Thyroid gland (tissue), 4 donors: ENCODE data around the gene POLR3A. TPM values are rescaled to one million over a fixed set of nuclear protein-coding genes. Genes with fewer than 3 reads are reported as not detected.

ENCODE experiments used
- DNase-seq, 2 donors: peaks; one replicate each; pipeline ENCODE4 v3.0.0-alpha.2; 2019
- H3K27ac ChIP-seq, 3 donors: fragments of 200-600 bp; sonication (generic); 1 replicate in 2 of 3; 2 replicates in 1 of 3; pipeline ENCODE4 v1.5.1; 2016 to 2019; ENCODE audit warnings: mild to moderate bottlenecking in 1 of 3, moderate library complexity in 1 of 3
- H3K27me3 ChIP-seq: fragments of 200-600 bp; sonication (generic); one replicate; pipeline ENCODE4 v1.5.1; 2019
- H3K36me3 ChIP-seq, 2 donors: fragments of 200-600 bp; sonication (generic); one replicate each; pipeline ENCODE4 v1.5.1; 2016 to 2019
- H3K4me1 ChIP-seq, 2 donors: fragments of 200-600 bp; sonication (generic); one replicate each; pipeline ENCODE4 v1.5.1; 2017 to 2019
- H3K4me3 ChIP-seq, 3 donors: fragments of 200-600 bp; sonication (generic); replicated peaks in 1 of 3; 1 replicate in 2 of 3; 2 replicates in 1 of 3; pipeline ENCODE4 v1.5.1; 2016; ENCODE audit warnings: mild to moderate bottlenecking in 1 of 3
- H3K9me3 ChIP-seq: fragments of 200-600 bp; sonication (generic); one replicate; pipeline ENCODE4 v1.5.1; 2017
- CTCF ChIP-seq, 6 experiments: fragments of 200-600 bp in 3 of 6; fragments of 450-650 bp in 3 of 6; sonication (generic) in 3 of 6; IDR thresholded peaks; one replicate each; pipeline ENCODE4 v1.5.1; 2016 to 2019; ENCODE audit warnings: antibody characterized with exemption in 6 of 6, mild to moderate bottlenecking in 2 of 6, inconsistent platforms in 1 of 6, moderate library complexity in 1 of 6
- POLR2A ChIP-seq, 2 donors: fragments of 450-650 bp; IDR thresholded peaks; one replicate each; pipeline ENCODE4 v1.6.1; 2017; ENCODE audit warnings: antibody characterized with exemption in 2 of 2, mild to moderate bottlenecking in 2 of 2, moderate library complexity in 1 of 2
- WGBS, 2 donors: methylation state at CpG; one replicate each; pipeline ENCODE4 v1.1.5; 2017; 5-methylcytosine and 5-hydroxymethylcytosine counted together
- intact Hi-C: fragments of 100-400 bp; cut with DNase I; formaldehyde crosslinking; loops from one replicate; pipeline ENCODE4 v1.15.1; 2023
- total RNA-seq, 4 donors: library from RNA; depleted of rRNA; stranded (reverse); fragments of >200 nt; gene quantifications; one replicate each; pipeline ENCODE4 v1.2.3, GENCODE V29; 2016

The POLR3A gene
- total RNA-seq, 4 donors from 2014 or later, result 14.5 to 21.5 (median 16.6) TPM

DNA sequence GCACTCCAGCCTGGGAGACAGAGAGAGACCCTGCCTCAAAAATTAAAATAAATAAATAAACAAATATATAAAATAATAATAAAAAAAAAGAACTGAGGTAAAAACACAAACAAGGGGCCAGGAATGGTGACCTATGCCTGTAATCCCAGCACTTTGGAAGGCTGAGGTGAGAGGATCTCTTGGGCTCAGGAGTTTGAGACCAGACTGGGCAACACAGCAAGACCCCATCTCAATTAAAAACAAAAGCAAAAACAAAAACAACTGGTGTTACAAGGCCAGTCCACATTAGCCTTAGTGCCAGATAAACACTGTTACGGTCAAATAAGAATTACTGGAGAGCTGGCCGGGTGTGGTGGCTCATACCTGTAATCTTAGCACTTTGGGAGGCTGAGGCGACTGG, 5.6 kb downstream of the POLR3A start:
- intact Hi-C loops, result no loop called here
- H3K4me1 ChIP-seq, result peaks cover 8 to 13% of the 10 kb centered on the region in 2 donors
- WGBS, 2 donors, result 96 to 99% methylated on average over 3 of the region's 3 CpGs
- H3K36me3 ChIP-seq, result peaks cover 61 to 70% of the 10 kb centered on the region in 2 donors
- H3K27me3 ChIP-seq, result no peaks in the 10 kb centered on the region
- H3K9me3 ChIP-seq, result no peaks in the 10 kb centered on the region
- no peak for TF ChIP-seq CTCF (IDR thresholded peaks at IDR 0.05)
- no peak for TF ChIP-seq POLR2A (IDR thresholded peaks at IDR 0.05)
- DNase-seq, result no peak
- H3K27ac ChIP-seq, result no peak overlapping the region
- H3K4me3 ChIP-seq, result no peak overlapping the region

GRCh38 chr10:78021201-78021600, 8.1 kb downstream of the POLR3A start:
- Histone ChIP-seq H3K4me3 (no peak overlapping the region), H3K27ac (no peak overlapping the region), H3K9me3 (no peaks in the 10 kb centered on the region), H3K27me3 (no peaks in the 10 kb centered on the region), H3K4me1 (no peaks in the 10 kb centered on the region), H3K36me3 (peaks cover 81 to 92% of the 10 kb centered on the region in 2 donors)
- TF ChIP-seq CTCF (IDR thresholded peaks at IDR 0.05) (no peak), POLR2A (IDR thresholded peaks at IDR 0.05) (no peak)
- 87 to 88% methylated on average over 2 of the region's 2 CpGs for WGBS, 2 donors
- DNase-seq, result no peak
- intact Hi-C loops, result no loop called here

DNA sequence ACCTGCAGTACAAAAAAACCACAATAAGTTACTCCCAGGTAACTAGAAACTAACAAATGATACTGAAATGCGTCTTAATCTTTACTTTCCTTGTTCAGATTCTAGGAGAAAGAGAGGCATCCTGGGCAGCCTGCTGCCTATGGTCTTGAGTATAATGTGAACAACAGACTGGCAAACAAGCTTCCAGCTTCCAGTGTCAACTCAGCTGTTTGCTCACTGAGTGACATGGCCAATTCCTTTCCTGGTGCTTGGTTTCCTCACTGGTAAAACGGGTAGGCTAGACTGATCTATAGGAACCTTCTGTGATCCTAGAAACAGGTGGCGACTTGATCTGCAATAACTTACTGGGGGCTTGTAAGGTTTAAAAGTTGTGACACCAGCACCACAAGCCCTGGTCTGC, 10.1 kb downstream of the POLR3A start:
- TF ChIP-seq POLR2A (IDR thresholded peaks at IDR 0.05) (no peak), CTCF (IDR thresholded peaks at IDR 0.05) (no peak)
- H3K36me3 ChIP-seq, result peaks cover 80 to 87% of the 10 kb centered on the region in 2 donors
- no peaks in the 10 kb centered on the region for H3K27me3 ChIP-seq
- H3K4me1 ChIP-seq, result no peaks in the 10 kb centered on the region
- 92 to 97% methylated on average over 3 of the region's 3 CpGs for WGBS, 2 donors
- no peak overlapping the region for H3K4me3 ChIP-seq
- H3K27ac ChIP-seq, result no peak overlapping the region
- intact Hi-C loops, result no loop called here
- H3K9me3 ChIP-seq, result no peaks in the 10 kb centered on the region
- no peak for DNase-seq

DNA sequence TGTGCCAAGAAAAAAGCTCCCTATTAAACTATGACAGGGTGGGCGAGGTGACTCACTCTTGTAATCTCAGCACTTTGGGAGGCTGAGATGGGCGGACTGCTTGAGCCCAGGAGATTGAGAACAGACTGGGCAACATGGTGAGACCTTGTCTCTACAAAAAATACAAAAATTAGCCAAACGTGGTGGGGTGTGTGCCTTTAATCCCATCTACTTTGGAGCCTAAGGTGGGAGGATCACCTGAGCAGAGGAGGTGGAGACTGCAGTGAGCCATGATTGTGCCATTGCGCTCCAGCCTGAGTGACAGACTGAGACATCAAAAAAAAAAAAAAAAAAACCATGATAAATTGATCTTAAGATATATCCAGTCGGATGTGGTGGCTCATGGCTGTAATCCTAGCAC, 11.5 kb downstream of the POLR3A start:
- H3K4me3 ChIP-seq, result no peak overlapping the region
- no peak for TF ChIP-seq CTCF (IDR thresholded peaks at IDR 0.05)
- no peak for TF ChIP-seq POLR2A (IDR thresholded peaks at IDR 0.05)
- WGBS, 2 donors, result 88 to 95% methylated on average over 5 of the region's 5 CpGs
- H3K36me3 ChIP-seq, result peaks cover 72 to 78% of the 10 kb centered on the region in 2 donors
- no peaks in the 10 kb centered on the region for H3K9me3 ChIP-seq
- no peaks in the 10 kb centered on the region for H3K4me1 ChIP-seq
- no peaks in the 10 kb centered on the region for H3K27me3 ChIP-seq
- no peak overlapping the region for H3K27ac ChIP-seq
- DNase-seq, result no peak
- intact Hi-C loops, result no loop called here

DNA sequence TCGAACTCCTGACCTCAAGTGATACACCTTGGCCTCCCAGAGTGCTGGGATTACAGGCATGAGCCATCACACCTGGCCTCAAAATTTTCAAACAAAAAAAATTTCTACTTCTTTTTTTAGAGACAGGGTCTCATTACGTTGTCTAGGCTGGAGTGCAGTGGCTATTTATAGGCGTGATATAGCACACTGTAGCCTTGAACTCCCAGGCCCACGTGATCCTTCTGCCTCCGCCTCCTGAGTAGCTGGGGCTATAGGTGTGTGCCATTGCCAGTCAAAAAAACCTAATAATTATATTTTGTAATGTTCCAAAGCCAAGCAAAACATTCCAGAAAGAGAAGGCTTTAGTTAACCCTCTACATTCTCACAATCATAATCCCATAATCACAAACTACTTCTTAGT, 13.8 kb downstream of the POLR3A start:
- DNase-seq, result no peak
- H3K27me3 ChIP-seq, result no peaks in the 10 kb centered on the region
- 91 to 96% methylated on average over 5 of the region's 5 CpGs for WGBS, 2 donors
- no peak overlapping the region for H3K27ac ChIP-seq
- peaks cover 74 to 80% of the 10 kb centered on the region in 2 donors for H3K36me3 ChIP-seq
- TF ChIP-seq CTCF (IDR thresholded peaks at IDR 0.05), result no peak
- no peak for TF ChIP-seq POLR2A (IDR thresholded peaks at IDR 0.05)
- H3K4me1 ChIP-seq, result no peaks in the 10 kb centered on the region
- no peak overlapping the region for H3K4me3 ChIP-seq
- no peaks in the 10 kb centered on the region for H3K9me3 ChIP-seq
- intact Hi-C loops, result no loop called here
